Activated CD8-positive, alpha-beta memory T cell treated with anti-CD3 and anti-CD28 coated beads, Interleukin-2, amount 10 ng/mL, durations not matched to agents 7 days and 5 days (primary cell): Measurements from ENCODE around the gene TMEM263. TPM values are rescaled to one million over a fixed set of nuclear protein-coding genes. Genes with fewer than 3 reads are reported as not detected.
A peak's percentile ranks its signal among the peaks of the same experiment; 100 is the strongest.

ENCODE experiments used
- ATAC-seq: fragments of 150-1000 bp; cut with Tn5 transposase; one replicate; pipeline ENCODE4 v1.10.0; 2021; ENCODE audit warnings: moderate library complexity
- CTCF ChIA-PET: fragments of 350-600 bp; sonication (Branson Sonifier 250); formaldehyde crosslinking; loops from one replicate; lab custom pipeline; 2021; ENCODE audit warnings: antibody characterized with exemption; lab: Charles Lee
- DNase-seq: peaks from one replicate; pipeline ENCODE4 v3.0.0-alpha.2; 2020
- H3K27ac Mint-ChIP-seq: one replicate; pipeline ENCODE4 v1.8.0; 2021; ENCODE audit warnings: mild to moderate bottlenecking, mixed read lengths
- H3K27me3 Mint-ChIP-seq: one replicate; pipeline ENCODE4 v1.8.0; 2021; ENCODE audit warnings: mixed read lengths
- H3K36me3 Mint-ChIP-seq: one replicate; pipeline ENCODE4 v1.8.0; 2021; ENCODE audit warnings: mild to moderate bottlenecking, mixed read lengths
- H3K4me1 Mint-ChIP-seq: one replicate; pipeline ENCODE4 v1.8.0; 2021; ENCODE audit warnings: mixed read lengths
- H3K4me3 Mint-ChIP-seq: one replicate; pipeline ENCODE4 v1.8.0; 2021; ENCODE audit warnings: mild to moderate bottlenecking, moderate library complexity, mixed read lengths
- H3K9me3 Mint-ChIP-seq: one replicate; pipeline ENCODE4 v1.8.0; 2022; ENCODE audit warnings: low read depth, mixed read lengths
- total RNA-seq, 2 experiments: library from RNA; stranded (reverse); gene quantifications; one replicate each; pipeline ENCODE4 v1.2.3, GENCODE V29; 2021

TMEM263 gene
- 10 to 100 TPM; 18.9 to 28.8 TPM for total RNA-seq

DNA sequence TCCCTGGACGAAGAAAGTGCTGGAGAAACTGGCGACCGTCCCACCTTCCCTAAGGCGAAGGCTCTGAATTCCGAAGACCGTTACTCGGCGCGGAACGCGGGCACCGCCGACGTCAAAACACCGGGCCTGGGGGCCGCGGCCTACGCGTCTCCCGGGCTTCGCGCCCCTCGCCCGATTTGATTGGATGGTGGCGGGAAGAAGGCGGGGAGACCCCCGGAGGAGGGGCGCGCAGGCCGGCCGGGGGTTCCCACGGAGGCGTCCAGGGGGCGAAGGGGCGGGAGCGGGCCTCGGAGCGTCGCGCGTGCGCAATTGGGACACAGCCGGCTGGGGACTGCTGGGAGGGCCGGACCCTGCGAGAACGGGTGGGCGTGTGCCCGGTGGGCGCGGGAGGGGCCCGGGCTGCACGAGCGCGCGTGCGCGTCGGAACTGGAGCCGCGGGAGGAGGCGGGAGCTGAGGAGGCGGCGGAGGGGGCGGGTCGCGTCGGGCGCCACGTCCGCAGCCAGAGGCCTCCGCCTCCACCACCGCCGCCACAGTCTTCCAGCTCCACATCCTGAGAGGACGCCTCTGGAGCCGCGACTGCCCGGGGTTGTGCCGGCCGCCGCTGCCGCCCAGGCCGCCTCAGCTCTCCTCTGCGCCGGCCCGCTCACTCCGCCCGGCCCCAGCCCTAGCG lies at the start of gene TMEM263:
TSS of gene TMEM263 (plus strand) at position 531 of the 671 bp plus-strand sequence. CDS start 11,210 bp downstream, outside the sequence.
- peak within 1 kb of the TSS; percentile 90 for H3K4me3 Mint-ChIP-seq
- CTCF ChIA-PET: interaction anchor here (0.7 to 1.8 kb wide), 9 partner anchors 31 to 706 kb away, joined by 3 to 7 read pairs (median 3); partner anchors contain the start of genes MTERF2, POLR3B and RIC8B
- H3K9me3 Mint-ChIP-seq: no peaks in the 10 kb centered on the region
- peak; percentile 94 for DNase-seq
- peaks cover 7% of the 10 kb centered on the region for H3K36me3 Mint-ChIP-seq
- H3K27ac Mint-ChIP-seq: peak within 1 kb of the TSS; percentile 92
- H3K4me1 Mint-ChIP-seq: peaks cover 19% of the 10 kb centered on the region
- ATAC-seq: peak; percentile 87
- no peaks in the 10 kb centered on the region for H3K27me3 Mint-ChIP-seq

DNA sequence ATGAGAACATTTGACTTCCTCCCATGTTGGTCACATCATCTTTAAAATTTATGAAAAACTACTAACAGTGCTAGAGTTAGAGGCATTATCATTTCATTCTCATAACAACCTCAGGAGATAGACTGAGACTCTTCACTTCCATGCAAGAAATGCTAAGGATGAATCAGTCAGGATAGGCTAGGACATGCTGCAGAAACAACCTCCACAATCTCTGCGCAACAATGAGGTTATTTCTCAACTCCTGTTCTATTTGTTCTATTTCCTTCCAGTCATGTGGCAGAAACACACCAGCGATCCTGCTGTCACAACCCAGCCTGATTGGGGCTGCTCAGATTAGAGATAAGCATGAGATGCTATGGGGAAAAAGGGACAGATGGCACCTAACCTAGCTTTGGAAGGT lies 49.0 kb upstream of the TMEM263 start:
- no peak for DNase-seq
- no peaks in the 10 kb centered on the region for H3K9me3 Mint-ChIP-seq
- CTCF ChIA-PET: interaction anchor here (0.6 to 2.2 kb wide), 5 partner anchors 13 to 534 kb away, joined by 3 to 10 read pairs (median 3); no protein-coding TSS in a partner anchor
- H3K27ac Mint-ChIP-seq: no peak overlapping the region
- peaks cover 42% of the 10 kb centered on the region for H3K27me3 Mint-ChIP-seq
- H3K4me1 Mint-ChIP-seq: peaks cover 31% of the 10 kb centered on the region
- no peaks in the 10 kb centered on the region for H3K36me3 Mint-ChIP-seq
- no peak overlapping the region for H3K4me3 Mint-ChIP-seq
- ATAC-seq: no peak

DNA sequence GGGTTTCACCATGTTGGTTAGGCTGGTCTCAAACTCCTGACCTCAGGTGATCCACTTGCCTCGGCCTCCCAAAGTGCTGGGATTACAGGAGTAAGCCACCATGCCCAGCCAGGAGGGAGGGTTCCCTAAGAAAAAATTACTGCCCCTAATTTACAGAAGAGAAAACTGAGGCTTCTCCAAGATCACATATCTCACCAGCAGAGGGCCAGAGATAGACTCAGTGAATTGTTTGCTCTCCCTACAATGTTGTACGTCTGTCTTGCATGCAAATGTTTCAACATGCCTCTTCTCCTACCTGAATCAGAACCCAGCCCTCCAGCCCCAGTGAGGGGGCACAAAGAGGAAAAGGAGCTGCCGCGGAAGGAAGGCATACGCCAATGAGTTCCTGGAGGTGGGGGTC lies 48.3 kb upstream of the TMEM263 start:
- H3K9me3 Mint-ChIP-seq: no peaks in the 10 kb centered on the region
- no peak overlapping the region for H3K4me3 Mint-ChIP-seq
- no peaks in the 10 kb centered on the region for H3K36me3 Mint-ChIP-seq
- peaks cover 32% of the 10 kb centered on the region for H3K4me1 Mint-ChIP-seq
- H3K27ac Mint-ChIP-seq: no peak overlapping the region
- ATAC-seq: no peak
- CTCF ChIA-PET: interaction anchor here (0.7 to 2.2 kb wide), 5 partner anchors 10 to 106 kb away, joined by 3 to 10 read pairs (median 3); no protein-coding TSS in a partner anchor
- DNase-seq: no peak
- H3K27me3 Mint-ChIP-seq: peaks cover 35% of the 10 kb centered on the region

DNA sequence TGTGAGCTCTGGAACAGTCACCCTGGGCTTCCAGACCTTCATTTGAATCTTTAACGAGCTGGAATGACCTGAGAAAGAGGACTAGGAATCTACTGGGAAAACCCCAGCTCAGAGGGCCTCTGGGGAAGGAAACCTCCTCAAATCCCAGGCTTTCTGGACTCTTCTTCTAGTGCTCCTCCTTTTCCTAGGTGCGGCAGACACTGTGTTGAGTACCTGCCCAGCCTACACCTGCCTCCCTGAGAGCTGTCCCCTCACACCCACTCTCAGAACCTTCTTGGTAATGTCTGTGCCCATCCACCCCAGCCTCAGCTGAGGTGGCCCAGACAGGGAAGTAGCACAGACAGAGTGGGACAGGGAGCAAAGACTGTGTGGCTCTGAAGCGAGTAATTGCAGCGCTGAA lies 47.9 kb upstream of the TMEM263 start:
- Mint-ChIP-seq H3K4me3 (no peak overlapping the region), H3K36me3 (no peaks in the 10 kb centered on the region), H3K9me3 (no peaks in the 10 kb centered on the region), H3K27me3 (peaks cover 31% of the 10 kb centered on the region), H3K27ac (no peak overlapping the region), H3K4me1 (peaks cover 32% of the 10 kb centered on the region)
- DNase-seq: no peak
- CTCF ChIA-PET: interaction anchor here (0.7 to 2.2 kb wide), 6 partner anchors 10 to 529 kb away, joined by 3 to 10 read pairs (median 3); no protein-coding TSS in a partner anchor
- ATAC-seq: no peak

DNA sequence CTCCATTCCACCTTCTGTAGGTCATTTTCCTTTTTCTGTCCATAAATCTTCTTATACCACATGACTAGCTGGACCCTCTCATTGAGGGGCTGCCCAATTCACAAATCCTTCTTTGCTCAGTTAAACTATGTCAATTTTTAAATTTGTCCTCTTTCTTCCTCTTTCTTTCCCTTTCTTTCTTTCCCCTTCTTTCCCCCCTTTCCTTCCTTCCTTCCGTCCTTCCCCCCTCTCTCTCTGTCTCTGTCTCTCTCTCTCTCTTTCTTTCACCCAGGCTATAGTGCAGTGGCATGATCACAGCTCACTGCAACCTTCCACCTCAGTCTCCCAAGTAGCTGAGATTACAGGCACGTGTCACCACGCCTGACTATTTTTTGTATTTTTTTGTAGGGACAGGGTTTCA lies 47.1 kb upstream of the TMEM263 start:
- Mint-ChIP-seq H3K4me3 (no peak overlapping the region), H3K27ac (peak overlapping the region; percentile 35), H3K4me1 (peaks cover 27% of the 10 kb centered on the region), H3K9me3 (no peaks in the 10 kb centered on the region), H3K27me3 (peaks cover 25% of the 10 kb centered on the region), H3K36me3 (no peaks in the 10 kb centered on the region)
- CTCF ChIA-PET: interaction anchor here (1.0 to 1.6 kb wide), 2 partner anchors 12 to 529 kb away, joined by 3 read pairs; no protein-coding TSS in a partner anchor
- DNase-seq: no peak
- ATAC-seq: no peak

DNA sequence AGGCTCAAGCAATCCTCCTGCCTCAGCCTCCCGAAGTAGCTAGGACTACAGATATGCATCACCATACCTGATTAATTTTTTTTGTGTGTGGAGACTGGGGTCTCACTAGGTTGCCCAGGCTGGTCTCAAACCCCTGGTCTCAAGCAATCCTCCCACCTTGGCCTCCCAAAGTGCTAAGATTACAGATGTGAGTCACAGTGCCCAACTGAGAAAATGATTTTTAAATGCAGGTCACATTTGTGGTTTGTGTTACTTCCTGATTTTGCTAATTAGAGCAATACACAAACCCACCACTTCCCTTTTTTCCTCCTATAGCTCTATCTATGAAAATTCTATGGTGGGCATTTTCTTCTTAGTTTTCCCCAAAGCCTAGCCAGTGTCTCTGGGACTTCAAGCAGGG lies 45.5 kb upstream of the TMEM263 start:
- Mint-ChIP-seq H3K4me1 (peaks cover 36% of the 10 kb centered on the region), H3K36me3 (no peaks in the 10 kb centered on the region), H3K9me3 (no peaks in the 10 kb centered on the region), H3K27ac (peak overlapping the region; percentile 65), H3K4me3 (no peak overlapping the region), H3K27me3 (peaks cover 19% of the 10 kb centered on the region)
- ATAC-seq (peak; percentile 22), DNase-seq (no peak)
- CTCF ChIA-PET: interaction anchor here (1.3 to 2.1 kb wide), 2 partner anchors 9 to 552 kb away, joined by 4 to 9 read pairs; partner anchors contain the start of gene POLR3B

DNA sequence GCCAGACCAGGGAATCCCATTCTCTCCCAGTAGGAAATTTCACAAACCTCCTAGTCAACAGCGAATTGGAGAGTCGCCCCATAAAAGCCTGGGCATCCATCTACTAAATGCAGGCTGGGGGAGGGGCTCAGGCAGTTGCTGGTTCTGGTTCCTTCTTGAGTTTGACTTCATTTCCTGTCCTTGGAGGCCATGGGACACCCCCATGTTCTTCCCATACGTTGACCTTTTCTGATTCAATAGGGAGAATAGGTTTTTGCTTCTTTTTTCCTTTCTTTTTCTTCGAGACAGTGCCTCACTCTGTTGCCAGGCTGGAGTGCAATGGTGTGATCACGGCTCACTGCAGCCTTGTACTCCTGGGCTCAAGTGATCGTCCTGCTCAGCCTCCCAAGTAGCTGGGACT lies 44.1 kb upstream of the TMEM263 start:
- Mint-ChIP-seq H3K9me3 (no peaks in the 10 kb centered on the region), H3K36me3 (no peaks in the 10 kb centered on the region), H3K4me3 (no peak overlapping the region), H3K27me3 (peaks cover 10% of the 10 kb centered on the region), H3K27ac (no peak overlapping the region), H3K4me1 (peaks cover 43% of the 10 kb centered on the region)
- ATAC-seq (no peak), DNase-seq (no peak)
- CTCF ChIA-PET: no interaction called here

DNA sequence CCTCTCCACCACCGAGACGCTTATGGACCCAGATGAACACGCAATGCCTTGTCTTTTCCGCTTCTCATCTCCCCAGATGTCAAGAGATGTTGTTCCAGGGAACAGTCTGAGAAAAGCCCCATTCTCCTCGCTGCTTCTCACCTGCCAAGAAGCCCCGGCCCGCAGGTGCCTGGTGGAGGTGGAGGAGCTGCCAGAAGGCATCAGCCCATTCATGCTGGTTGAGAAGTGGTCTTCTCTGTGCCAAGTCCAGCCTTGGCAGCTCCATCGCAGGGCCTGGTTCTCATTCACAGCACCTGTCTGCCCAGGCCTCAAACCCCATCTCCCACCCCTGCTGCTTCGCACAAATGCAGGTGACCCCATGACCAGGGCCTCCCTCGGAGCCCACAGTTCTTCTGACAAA lies 42.3 kb upstream of the TMEM263 start:
- peak overlapping the region; percentile 18 for H3K27ac Mint-ChIP-seq
- peaks cover 41% of the 10 kb centered on the region for H3K4me1 Mint-ChIP-seq
- H3K36me3 Mint-ChIP-seq: no peaks in the 10 kb centered on the region
- peaks cover 2% of the 10 kb centered on the region for H3K27me3 Mint-ChIP-seq
- CTCF ChIA-PET: no interaction called here
- no peak overlapping the region for H3K4me3 Mint-ChIP-seq
- DNase-seq (no peak), ATAC-seq (no peak)
- H3K9me3 Mint-ChIP-seq: no peaks in the 10 kb centered on the region

DNA sequence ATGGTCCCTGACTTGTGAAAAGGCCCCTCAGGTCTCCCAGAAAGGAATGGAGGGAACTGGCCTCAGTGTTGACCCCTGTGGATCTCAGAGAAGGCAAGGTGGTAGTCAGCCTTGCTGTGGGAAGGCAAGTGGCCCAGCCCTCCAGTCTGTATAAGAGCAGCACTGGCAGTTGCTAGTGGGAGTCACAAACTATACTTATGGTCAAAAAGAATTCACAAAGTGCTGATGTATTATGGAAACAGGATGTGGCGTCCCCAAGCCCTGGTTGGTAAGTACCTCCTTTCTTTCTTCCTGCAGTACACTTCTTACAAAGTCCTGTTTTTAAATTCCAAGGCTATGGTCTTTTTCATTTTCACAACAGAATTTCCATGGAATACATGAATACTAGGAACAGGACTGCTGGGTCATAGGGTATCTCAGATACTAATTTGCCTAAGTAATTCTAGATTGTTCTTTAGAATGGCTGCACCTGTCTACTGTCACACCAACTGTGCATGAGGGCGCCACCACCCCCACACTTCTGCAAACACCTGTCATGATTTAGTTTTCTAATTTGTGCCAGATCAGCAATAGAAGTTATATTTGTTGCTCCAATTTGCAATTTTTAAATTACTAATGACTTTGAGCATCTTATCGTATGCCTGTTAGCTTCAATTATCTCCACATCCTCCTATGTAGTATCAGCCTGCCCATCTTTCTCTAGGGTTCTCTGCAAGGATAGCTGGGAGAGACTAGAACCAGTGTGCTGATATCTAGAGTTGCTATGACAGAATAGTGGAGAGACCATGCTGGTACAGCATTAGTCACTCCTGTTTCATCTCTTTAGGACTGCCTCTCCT lies 40.7 kb upstream of the TMEM263 start:
- Mint-ChIP-seq H3K9me3 (no peaks in the 10 kb centered on the region), H3K27me3 (peaks cover 6% of the 10 kb centered on the region), H3K4me3 (no peak overlapping the region), H3K27ac (peak overlapping the region; percentile 90), H3K4me1 (peaks cover 34% of the 10 kb centered on the region), H3K36me3 (no peaks in the 10 kb centered on the region)
- CTCF ChIA-PET: interaction anchor here (1.0 to 1.2 kb wide), 3 partner anchors 73 to 558 kb away, joined by 3 to 4 read pairs (median 3); partner anchors contain the start of gene POLR3B
- ATAC-seq: peak; percentile 93
- DNase-seq: peak; percentile 80

DNA sequence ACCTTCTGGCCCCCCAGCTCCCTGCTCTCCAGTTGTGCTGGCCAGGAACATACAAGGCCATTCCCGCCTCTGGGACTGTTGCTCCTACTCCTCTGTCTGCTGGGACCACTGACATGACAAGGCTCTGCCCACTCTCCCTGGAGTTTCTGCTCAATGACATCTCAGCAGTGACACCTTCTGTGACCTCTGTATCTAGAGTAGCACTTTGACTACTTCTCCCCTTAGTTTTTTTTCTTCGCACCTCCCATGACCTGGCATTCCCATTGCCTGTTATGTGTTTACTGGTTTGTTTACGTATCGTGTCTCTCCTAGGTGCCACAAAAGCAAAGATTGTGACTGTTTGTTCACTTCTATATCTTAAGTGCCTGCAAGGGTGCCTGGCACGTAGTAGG lies 40.1 kb upstream of the TMEM263 start:
- no peaks in the 10 kb centered on the region for H3K36me3 Mint-ChIP-seq
- CTCF ChIA-PET: interaction anchor here (1.0 to 1.2 kb wide), 3 partner anchors 73 to 559 kb away, joined by 3 to 4 read pairs (median 3); partner anchors contain the start of gene POLR3B
- H3K9me3 Mint-ChIP-seq: no peaks in the 10 kb centered on the region
- peaks cover 8% of the 10 kb centered on the region for H3K27me3 Mint-ChIP-seq
- H3K27ac Mint-ChIP-seq: peak overlapping the region; percentile 90
- ATAC-seq (no peak), DNase-seq (no peak)
- no peak overlapping the region for H3K4me3 Mint-ChIP-seq
- peaks cover 28% of the 10 kb centered on the region for H3K4me1 Mint-ChIP-seq

DNA sequence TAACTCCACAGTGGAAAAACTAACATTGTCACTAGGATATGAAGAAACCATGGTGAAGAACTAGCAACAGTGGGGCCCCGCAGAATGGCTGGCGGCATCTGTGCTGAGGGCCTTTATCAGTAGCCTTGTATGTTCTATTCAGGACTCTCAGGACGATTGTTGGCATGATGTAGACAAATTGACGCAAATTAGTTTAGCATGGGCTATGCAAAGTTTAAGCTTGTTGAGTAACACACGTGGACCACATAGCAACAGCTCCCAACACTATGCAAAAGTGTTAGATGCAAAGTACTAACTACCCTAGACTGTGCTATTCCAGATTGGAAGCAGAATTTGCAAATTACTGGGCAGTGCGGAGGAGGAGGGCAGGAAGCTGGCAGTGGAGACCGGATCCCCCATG lies 38.2 kb upstream of the TMEM263 start:
- Mint-ChIP-seq H3K36me3 (no peaks in the 10 kb centered on the region), H3K4me3 (no peak overlapping the region), H3K9me3 (no peaks in the 10 kb centered on the region), H3K27ac (no peak overlapping the region), H3K27me3 (peaks cover 20% of the 10 kb centered on the region), H3K4me1 (peaks cover 18% of the 10 kb centered on the region)
- ATAC-seq (no peak), DNase-seq (no peak)
- CTCF ChIA-PET: interaction anchor here (1.2 to 4.0 kb wide), 3 partner anchors 10 to 531 kb away, joined by 3 to 20 read pairs (median 3); no protein-coding TSS in a partner anchor

DNA sequence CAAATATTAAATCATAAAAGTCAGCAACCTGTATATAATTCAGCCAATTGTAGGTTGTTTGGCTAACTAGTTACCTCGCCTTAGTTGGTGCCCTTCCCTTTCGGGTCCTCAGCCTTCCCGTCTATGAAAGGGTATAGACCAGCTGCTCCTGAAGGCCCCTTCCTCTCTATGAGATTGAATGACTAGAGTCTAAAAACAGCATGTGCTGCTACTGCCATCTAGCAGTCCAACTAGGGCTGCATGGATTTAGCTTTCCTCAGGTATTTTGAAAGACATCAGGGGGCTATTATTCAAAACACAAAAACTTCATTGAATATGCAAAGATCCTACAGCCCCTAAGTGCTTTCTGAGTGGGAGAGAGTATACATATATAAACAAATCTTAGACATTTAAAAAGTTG lies 37.0 kb upstream of the TMEM263 start:
- CTCF ChIA-PET: interaction anchor here (0.7 to 4.0 kb wide), 11 partner anchors 8 to 691 kb away, joined by 3 to 20 read pairs (median 4); partner anchors contain the start of gene POLR3B

More for the DNA sequence above, 37.0 kb upstream of the TMEM263 start:
- no peak overlapping the region for H3K4me3 Mint-ChIP-seq
- H3K9me3 Mint-ChIP-seq: peaks cover 2% of the 10 kb centered on the region
- ATAC-seq (no peak), DNase-seq (no peak)
- H3K4me1 Mint-ChIP-seq: peaks cover 18% of the 10 kb centered on the region
- H3K27ac Mint-ChIP-seq: no peak overlapping the region
- H3K27me3 Mint-ChIP-seq: peaks cover 25% of the 10 kb centered on the region
- H3K36me3 Mint-ChIP-seq: peaks cover 2% of the 10 kb centered on the region
